ENCODE data around the gene LY9.

The LY9 gene

DNA sequence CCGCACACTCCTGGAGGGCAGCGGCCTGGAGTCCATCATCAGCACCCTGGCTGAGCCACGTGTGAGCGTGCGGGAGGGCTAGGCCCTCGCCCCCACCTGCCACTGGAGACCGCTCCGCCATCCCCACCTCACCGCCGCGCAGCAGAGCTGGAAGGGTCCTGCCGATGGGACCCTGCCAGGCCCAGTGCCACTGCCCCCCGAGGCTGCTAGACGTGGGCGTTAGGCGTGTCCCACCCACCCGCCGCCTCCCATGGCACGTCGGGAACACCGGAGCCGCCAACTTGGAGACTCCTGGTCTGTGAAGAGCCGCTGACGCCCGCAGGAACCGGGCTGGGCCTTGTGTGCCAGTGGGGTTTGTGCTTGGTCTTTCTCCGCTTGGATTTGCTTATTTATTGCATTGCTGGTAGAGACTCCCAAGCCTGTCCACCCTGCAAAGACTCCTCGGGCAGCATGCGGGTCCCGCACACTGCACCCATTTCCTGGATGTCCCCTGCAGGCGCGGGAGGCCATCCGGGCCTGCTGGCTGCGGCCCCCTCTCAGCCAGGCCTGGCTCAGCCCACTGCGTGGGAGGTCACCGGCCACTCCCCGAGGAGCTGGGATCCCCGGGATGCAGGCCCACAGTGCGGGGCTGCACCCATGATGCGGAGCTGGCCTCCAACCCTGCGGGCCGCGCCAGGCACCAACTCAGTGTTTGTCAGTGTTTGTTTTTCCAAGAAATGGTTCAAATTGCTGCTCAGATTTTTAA, 6.0 kb downstream of the LY9 start:
- DNase-seq (ENCODE audit: low spot score), result no peak

DNA sequence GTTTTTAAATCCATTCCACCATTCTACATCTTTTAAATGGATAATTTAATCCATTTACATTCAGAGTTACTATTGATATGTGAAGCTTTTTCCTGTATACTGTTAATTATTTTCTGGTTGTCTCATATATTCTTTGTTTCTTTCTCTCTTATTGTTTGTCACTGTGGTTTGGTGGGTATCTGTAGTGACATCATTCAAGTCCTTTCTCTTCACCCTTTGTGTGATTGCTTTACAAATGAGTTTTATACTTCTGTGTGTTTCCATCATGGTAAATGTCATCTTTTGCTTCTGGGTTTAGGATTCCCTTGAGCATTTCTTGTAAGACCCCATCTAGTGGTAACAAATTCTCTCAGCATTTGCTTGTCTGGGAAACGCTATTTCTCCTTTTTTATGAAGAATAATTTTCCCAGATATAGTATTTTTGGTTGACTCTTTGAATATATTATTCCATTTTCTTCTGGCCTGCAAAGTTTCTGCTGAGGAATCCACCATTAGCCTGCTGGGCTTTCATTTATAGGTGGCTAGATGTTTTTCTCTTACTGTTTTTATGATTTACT, 10.2 kb downstream of the LY9 start:
- DNase-seq (ENCODE audit: low spot score), result no peak

DNA sequence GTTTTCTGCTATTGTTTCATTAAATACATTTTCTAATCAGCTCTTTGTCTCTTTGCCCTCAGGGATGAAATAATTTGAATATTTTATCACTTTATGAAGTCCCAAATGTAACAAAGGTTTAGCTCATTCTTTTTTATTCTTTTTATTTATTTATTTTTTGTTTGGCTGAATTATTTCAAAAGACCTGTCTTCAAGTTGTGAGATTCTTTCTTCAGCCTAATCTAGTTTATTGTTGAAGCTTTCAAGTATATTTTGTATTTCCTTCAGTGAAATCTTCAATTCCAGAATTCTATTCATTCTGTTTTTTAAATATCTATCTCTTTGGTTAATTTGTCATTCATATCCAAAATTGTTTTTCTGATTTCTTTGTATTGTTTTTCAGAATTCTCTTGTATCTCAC, 10.8 kb downstream of the LY9 start:
- no peak for DNase-seq (ENCODE audit: low spot score)

DNA sequence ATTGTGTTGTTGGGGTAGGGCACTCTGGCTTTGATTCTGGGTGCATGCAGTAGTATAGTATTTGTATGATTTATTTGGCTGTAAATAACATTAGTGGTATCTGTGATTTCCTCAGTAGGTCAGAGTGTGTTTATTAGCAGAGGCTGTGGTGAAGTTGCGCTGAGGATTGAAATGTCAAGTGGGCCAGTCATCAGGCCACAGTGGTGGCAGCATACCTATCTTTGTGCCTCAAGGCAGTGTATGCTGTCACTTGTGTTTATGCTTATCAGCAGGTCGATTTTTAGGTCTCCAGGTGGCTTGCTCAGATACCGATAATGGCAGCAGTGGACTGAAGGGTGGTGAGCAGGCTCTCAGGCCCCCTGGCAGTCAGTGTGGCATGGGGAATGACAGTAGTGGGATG, 11.3 kb downstream of the LY9 start:
- DNase-seq (ENCODE audit: low spot score), result no peak

DNA sequence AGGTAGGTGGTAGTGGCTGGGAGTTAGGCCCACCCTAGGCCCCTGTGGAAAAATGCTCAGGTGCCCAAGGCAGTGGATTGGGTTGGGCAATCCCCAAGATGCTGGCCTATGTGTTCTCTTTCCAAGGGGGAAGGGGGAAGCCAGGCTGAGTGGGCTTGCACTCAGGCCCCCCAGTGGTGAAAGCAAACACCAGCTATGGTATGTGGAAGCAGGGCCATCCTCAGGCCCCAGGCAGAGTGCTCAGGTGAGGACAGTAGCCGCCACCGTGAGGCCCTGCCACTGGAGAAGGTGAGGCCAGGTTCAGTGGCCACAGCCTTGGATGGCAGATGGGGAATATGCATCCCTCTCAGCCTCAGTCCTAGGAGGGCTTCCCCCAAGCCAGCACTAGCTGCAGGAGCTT, 11.8 kb downstream of the LY9 start:
- no peak for DNase-seq (ENCODE audit: low spot score)

DNA sequence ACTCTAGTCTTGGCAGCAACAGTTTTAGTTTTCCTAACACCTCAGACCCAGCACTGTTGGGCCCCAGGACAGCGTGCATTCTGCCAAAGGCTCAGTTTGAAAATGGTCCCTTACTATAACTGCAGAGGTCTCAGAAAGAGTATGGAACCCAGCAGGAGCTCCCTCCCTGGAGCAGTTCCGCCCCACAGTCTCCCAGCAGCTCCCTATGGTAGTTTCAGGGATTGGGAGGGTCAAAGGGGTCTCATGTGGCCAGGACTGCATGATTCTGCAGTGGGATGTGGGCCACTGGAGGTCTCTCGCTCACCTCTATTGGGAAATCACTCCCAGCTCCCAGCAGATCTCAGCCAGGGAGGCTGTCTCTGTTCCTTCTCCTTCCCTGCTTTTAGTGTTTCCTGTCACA, 12.3 kb downstream of the LY9 start:
- no peak for DNase-seq (ENCODE audit: low spot score)

DNA sequence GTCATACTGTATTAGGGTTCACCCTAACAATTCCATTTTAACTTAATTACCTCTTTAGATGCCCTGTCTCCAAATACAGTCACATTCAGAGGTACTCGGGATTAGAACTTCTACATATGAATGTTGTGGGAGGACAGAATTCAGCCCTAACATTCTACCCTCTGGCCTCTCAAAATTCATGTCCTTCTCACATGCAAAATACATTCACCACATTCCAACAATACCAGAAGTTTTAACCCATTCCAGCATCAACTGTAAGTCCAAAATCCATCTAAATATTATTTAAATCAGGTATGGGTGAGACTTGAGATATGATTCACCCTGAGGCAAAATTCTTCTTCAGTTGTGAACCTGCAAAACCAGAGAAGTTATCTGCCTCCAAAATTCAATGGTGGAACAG, 14.5 kb downstream of the LY9 start:
- DNase-seq (ENCODE audit: low spot score), result no peak

DNA sequence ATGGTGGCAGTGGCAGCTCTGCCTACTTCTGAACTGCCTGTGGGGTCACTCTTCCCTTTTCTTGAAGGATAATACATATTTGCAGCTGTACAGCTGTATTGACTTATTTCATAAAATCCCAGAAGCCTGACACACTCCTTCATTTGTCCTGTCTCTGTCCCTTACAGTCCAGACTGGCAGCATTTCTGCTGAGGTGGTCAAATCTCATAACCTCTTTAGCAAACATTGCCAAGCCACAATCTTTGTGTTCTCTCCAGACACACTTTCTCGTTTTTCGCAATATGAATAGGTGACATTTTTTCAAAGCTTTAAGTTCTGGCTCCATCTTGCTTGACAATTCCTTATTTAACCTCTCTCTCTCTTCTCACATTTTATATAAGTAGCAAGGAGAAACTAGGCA, 15.2 kb downstream of the LY9 start:
- no peak for DNase-seq (ENCODE audit: low spot score)

DNA sequence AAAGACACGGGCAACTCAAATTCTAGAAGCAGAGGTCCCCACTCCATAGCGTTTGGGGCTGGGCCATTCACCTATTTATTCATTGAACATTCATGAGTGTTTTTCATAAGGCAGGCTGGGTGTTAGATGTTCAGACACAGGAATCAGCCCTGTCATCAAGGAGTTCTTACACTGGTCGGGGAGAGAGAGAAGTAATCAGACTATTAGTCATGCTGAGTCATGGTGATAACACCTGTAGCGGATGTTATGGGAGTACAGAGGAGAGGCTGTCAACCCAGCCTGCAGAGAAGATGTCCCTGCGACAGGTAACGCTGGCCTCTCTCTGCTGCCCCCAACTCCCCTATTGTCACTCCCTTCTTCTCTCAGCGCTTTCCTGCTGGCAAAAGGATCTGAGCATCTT, 17.2 kb downstream of the LY9 start:
- DNase-seq (ENCODE audit: low spot score), result no peak

DNA sequence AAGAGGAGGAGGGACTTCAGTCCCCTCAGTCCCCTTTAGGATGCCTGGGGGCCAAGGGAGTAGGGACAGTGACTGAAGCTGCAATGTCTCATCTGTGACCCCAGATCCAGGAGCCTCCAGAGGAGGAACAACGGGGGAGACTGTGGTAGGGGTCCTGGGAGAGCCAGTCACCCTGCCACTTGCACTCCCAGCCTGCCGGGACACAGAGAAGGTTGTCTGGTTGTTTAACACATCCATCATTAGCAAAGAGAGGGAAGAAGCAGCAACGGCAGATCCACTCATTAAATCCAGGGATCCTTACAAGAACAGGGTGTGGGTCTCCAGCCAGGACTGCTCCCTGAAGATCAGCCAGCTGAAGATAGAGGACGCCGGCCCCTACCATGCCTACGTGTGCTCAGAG, 18.3 kb downstream of the LY9 start:
- DNase-seq (ENCODE audit: low spot score), result no peak

DNA sequence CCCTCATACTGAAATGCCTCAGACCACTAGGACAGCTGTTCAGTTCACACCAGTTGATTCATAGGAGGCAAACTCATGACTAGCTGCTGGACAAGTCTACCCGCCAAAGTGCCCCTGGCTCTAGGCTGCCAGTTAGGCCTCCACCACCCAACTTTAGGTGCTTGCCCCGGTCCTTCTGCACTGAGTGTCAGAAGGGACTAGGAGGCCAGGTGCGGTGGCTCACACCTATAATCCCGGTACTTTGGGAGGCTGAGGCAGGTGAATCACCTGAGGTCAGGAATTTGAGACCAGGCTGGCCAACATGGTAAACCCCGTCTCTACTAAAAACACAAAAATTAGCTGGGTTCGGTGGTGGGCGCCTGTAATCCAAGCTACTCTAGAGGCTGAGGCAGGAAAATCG, 18.9 kb downstream of the LY9 start:
- DNase-seq (ENCODE audit: low spot score), result no peak

DNA sequence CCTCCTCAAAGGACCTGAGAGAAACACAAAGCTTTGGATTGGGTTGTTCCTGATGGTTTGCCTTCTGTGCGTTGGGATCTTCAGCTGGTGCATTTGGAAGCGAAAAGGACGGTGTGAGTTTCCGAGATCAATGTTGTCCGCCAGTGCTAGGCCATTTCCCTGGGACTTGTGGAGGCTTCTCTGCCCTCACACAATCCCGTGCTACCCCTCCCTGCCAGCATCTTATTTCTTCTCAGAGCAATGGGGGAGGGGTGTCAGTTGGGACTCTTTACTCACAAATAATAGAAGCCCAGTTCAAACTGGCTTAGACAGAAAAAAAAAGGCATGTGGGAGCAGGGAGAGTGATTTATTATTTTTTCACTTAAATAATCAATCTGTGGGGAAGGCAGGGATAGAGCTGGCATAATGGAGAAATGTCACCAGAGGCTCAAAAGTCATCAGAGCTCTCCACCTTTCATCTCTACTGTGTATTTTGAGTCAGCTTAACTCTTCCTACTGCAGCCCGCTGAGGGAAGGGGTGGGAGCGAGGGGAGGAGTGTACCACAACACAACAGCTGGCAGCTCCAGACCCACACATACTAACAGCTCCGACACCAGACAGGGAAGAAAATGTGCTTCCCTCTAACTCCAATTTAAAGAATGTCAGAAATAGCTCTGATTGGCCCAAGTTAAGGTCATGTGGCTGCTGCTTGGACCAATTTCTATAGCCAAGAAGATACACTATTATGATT, 22.4 kb downstream of the LY9 start:
- DNase-seq (ENCODE audit: low spot score), result no peak

DNA sequence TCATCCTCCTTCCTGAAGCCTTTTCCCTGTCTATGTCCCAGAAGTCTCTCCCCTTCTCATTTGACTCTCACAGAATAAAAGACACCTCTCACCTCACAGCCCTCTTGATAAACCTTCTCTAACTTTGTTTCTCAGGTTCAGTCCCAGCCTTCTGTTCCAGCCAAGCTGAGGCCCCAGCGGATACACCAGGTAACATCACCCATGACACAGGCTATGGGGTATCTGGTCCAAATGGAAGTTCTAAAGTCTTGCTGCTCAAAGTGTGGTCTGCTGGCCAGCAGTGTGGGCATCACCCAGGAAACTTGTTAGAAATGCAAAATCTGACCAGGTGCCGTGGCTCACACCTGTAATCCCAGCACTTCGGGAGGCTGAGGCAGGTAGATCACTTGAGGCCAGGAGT, 23.2 kb downstream of the LY9 start:
- DNase-seq (ENCODE audit: low spot score), result no peak

DNA sequence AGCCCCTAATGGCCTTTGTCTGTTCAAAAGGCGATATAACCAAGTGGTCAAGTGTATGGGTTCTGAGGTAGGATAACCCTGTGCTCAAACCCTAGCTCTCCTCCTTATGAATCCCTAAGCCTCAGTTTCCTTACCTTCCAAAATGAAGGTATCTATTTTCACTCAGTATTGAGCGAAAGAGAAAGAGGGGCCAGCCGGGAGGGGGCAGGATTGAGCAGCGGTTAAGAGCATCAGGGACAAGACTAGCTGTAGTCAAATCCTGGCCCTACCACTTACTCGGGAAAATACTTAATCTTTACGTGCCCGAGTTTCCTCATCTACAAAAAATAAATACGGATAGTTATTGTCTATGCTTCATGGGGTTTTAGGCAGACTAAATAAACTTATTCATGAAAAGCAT, 25.7 kb downstream of the LY9 start:
- DNase-seq (ENCODE audit: low spot score), result no peak

DNA sequence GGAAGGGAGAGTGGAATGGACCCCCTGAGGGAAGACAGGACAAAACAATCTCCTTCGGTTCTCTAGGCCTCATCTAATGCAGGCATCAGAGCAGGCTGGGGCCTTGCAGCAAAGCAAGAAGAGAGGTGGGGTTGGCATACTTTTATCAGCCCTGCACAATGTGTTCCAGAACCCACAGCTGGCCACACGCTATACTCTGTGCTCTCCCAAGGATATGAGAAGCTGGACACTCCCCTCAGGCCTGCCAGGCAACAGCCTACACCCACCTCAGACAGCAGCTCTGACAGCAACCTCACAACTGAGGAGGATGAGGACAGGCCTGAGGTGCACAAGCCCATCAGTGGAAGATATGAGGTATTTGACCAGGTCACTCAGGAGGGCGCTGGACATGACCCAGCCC, 27.3 kb downstream of the LY9 start:
- DNase-seq (ENCODE audit: low spot score), result no peak

DNA sequence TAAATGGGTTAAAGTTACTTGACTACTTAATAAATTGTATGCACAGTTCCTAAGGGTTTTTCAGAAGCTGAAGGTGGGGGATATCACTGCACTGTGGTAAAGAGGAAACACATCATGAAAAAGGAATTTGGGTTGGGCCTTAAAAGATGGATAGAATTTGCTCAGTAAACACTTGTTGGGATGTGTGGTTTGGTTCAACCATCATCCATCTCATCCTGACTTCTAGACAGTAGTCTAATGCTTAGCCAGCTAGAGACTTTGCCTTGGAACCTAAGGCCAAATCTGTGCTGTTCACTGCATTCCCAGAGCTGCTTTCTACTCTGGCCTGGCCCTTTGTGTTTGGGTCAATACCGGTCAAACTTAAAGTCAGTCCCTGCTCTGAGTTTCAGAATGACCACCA, 30.6 kb downstream of the LY9 start:
- peak; percentile 9 for DNase-seq (ENCODE audit: low spot score)

DNA sequence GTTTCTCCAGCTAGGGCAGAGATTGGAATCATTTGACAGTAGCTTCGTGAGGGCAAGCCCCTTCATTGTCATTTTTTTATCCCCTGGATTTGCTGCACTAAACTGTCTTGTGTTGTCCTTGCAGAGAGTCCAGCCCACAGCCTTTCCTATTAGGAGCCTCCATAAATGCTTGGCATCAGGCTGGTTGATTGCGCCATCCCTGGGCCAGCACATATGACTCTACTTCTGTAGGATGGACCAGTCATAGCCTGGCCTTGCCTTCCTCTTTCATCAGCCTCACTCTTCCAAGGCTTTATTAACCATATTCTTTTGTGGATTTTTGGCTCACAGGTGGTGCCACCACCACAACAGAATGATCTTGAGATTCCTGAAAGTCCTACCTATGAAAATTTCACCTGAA, 31.4 kb downstream of the LY9 start:
- DNase-seq (ENCODE audit: low spot score), result no peak

DNA sequence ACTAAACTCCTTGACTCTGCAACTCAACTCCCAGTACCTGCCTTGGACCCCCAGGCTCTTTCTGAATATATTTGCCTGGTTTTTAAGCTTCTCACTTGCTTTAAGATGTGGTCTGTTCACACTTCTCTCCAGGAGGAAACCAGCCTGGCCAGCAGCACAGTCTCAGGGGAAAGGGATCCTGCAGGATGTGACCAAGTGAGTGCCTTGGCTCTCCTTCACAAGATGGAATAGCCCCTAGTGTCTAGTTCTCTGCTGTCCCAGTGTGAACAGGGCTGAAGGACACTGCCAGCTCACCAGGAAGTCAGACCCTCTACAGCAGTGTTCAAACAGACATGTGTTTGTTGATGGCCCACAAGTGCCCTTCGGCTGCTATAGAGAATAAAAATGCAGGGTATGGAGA, 33.8 kb downstream of the LY9 start:
- no peak for DNase-seq (ENCODE audit: low spot score)

DNA sequence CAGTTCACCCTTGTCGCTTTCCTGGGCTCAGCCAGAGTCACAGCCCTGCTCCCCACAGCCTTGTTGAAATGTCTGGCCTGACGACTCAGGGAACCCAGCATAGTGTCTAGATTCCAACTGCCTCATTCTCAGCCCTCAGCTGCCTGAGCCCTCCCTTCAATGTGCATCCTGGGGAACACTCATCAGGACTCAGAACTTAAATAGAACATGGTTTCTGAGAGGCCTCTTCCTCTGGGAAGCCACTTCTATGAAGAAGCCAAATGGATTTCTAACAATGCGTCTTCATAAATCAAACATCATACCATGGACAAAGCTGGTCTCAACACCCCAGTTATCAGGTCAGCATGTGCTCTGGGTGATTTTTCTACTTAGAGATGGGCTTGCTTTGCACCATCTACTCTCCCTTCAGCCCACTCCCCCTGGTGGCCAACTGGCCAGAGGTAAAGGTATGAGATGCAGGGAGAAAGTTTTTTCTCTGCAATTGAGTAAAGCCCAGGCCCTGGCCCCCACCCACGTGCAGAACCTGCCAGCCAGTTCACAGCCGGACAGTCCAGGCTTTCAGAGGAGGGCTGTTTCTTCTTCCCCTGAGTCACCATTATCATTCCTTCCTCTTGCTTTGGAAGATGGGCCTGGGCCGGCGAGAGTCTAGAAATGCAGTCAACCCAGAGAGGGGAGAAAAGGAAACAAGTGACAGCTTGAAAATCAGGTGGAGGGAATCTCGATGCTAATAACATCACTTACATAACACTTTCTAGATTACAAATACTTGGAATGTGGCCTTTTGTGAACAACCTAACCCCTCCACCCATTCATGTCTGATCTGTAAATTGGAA, 34.6 kb downstream of the LY9 start:
- peak; percentile 16 for DNase-seq (ENCODE audit: low spot score)

DNA sequence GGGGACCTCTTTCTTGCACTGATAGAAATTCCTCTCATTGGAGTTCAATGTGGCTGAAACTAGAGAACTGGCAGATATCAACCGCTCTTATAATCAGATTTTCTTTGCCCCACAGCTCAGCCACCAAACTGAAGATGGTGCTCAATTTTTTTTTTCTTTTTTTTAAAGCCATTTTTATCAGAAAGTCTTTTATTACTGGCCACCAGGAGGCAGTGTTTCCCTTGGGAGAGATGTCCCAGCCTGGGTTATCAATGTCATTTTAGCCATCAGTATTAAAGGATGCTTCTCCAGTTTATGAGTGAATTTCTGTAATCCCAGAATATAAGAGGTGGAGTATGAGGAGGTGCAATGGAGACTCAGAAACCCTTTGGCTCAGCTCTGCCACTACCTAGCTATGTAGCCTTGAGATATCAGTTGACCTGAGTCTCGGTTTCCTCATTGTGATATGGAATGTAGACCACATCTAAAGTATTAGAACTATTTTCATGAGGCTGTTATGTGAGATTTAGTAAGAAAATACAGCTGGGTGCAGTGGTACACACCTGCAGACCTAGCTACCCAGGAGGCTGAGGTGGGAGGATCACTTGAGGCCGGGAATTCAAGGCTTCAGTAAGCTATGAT, 39.1 kb downstream of the LY9 start:
- DNase-seq (ENCODE audit: low spot score), result peak; percentile 17

DNA sequence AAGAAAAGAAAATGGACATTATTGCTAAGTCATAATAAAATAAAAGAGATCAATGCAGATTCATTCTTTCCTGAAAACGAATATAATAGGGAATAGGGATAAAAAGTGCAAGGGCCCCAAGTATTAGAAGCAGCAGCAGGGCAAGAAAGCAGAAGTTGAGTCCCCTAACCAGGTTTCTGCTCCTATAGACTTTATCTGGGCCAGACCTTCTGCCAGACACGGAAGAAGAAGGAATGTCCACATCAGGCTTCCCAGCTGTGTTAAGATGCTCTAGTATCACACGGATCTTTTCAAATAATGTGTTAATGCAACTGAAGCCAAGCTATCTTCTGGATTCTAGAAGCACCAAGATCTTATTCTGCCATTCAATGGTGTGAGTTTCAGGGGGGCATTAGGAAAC, 39.8 kb downstream of the LY9 start:
- DNase-seq (ENCODE audit: low spot score), result no peak

DNA sequence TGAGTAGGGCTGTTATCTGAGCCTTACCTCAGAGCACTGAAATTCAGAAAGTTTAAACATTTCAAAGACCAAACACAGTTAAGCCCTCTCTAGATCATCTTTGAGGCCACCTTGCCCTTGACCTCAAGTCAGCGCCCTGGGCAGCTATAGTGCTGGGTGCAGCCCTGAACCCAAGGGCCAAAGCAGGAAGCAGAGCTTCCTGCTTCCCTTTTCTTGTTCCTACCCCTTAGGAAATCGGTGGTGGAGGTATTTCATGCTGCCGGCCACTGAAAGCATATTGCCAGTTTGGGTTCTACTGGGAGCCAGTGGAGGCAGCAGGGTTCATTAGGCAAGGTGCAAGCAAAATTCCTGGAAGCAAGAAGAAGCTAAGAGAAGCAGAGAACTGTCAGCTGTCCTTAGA, 40.6 kb downstream of the LY9 start:
- no peak for DNase-seq (ENCODE audit: low spot score)

All from AG08396 (cell line).